Activated CD8-positive, alpha-beta T cell treated with anti-CD3 and anti-CD28 coated beads for 36 hours (primary cell): ENCODE measurements around the gene NBAS. TPM values are rescaled to one million over a fixed set of nuclear protein-coding genes. Genes with fewer than 3 reads are reported as not detected.
A peak's percentile ranks its signal among the peaks of the same experiment; 100 is the strongest.

Experiments
- ATAC-seq: fragments of 200-7000 bp; cut with Tn5 transposase; one replicate; pipeline ENCODE4 v1.10.0; 2021; ENCODE audit warnings: mild to moderate bottlenecking, moderate library complexity
- CTCF ChIA-PET: fragments of 350-600 bp; sonication (Branson Sonifier 250); formaldehyde crosslinking; loops from one replicate; lab custom pipeline; 2021; ENCODE audit warnings: antibody characterized with exemption; lab: Charles Lee
- POLR2A ChIA-PET: fragments of 350-600 bp; sonication (Branson Sonifier 250); formaldehyde crosslinking; loops from one replicate; lab custom pipeline; 2021; ENCODE audit warnings: antibody characterized with exemption; lab: Charles Lee
- DNase-seq: peaks from one replicate; pipeline ENCODE4 v3.0.0-alpha.2; 2020
- H3K27ac Mint-ChIP-seq: one replicate; pipeline ENCODE4 v1.8.0; 2021; ENCODE audit warnings: mild to moderate bottlenecking, mixed read lengths
- H3K27me3 Mint-ChIP-seq: one replicate; pipeline ENCODE4 v1.8.0; 2021; ENCODE audit warnings: mixed read lengths
- H3K36me3 Mint-ChIP-seq: one replicate; pipeline ENCODE4 v1.8.0; 2021; ENCODE audit warnings: low read depth, mixed read lengths
- H3K4me1 Mint-ChIP-seq: one replicate; pipeline ENCODE4 v1.8.0; 2021; ENCODE audit warnings: low read depth, mixed read lengths
- H3K4me3 Mint-ChIP-seq: one replicate; pipeline ENCODE4 v1.8.0; 2021; ENCODE audit warnings: mild to moderate bottlenecking, moderate library complexity, mixed read lengths
- H3K9me3 Mint-ChIP-seq: one replicate; pipeline ENCODE4 v1.8.0; 2021; ENCODE audit warnings: mixed read lengths
- intact Hi-C: fragments of 100-400 bp; cut with micrococcal nuclease; formaldehyde crosslinking; loops from one replicate; pipeline ENCODE4 v1.10.0; 2022
- total RNA-seq, 2 experiments: library from RNA; stranded (reverse); gene quantifications; one replicate each; pipeline ENCODE4 v1.2.3, GENCODE V29; 2021
- TF ChIP-seq, protein P1 (sequence below): fragments of 200-600 bp; IDR thresholded peaks from one replicate; pipeline ENCODE4 v1.8.0; 2022; ENCODE audit warnings: antibody characterized with exemption, mild to moderate bottlenecking

Gene NBAS
- total RNA-seq, 2 experiments from 2014 or later: 40.9 to 41.9 TPM

DNA sequence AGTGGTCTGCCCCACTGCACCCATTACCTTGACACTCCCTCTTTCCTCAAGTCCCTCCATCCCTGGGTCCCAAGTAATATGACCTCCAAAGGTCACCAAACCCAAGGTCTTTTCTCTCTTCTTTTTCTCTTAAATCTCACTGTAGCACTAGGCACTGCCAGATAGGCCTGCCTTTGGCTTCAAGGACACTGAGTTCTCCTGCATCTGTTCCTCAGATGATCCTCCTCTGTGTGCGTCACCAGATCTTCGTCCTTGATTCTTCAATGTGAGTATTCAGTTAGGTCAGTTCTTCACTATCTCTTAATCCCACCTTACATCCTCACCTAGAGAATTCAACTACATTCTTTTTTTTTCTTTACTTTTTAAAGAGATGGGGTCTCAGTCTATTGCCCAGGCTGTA, 249.2 kb downstream of the NBAS start:
- H3K9me3 Mint-ChIP-seq: peaks cover 2% of the 10 kb centered on the region
- TF ChIP-seq, protein P1, sequence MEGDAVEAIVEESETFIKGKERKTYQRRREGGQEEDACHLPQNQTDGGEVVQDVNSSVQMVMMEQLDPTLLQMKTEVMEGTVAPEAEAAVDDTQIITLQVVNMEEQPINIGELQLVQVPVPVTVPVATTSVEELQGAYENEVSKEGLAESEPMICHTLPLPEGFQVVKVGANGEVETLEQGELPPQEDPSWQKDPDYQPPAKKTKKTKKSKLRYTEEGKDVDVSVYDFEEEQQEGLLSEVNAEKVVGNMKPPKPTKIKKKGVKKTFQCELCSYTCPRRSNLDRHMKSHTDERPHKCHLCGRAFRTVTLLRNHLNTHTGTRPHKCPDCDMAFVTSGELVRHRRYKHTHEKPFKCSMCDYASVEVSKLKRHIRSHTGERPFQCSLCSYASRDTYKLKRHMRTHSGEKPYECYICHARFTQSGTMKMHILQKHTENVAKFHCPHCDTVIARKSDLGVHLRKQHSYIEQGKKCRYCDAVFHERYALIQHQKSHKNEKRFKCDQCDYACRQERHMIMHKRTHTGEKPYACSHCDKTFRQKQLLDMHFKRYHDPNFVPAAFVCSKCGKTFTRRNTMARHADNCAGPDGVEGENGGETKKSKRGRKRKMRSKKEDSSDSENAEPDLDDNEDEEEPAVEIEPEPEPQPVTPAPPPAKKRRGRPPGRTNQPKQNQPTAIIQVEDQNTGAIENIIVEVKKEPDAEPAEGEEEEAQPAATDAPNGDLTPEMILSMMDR: no peak
- POLR2A ChIA-PET: no interaction called here
- H3K36me3 Mint-ChIP-seq: peaks cover 55% of the 10 kb centered on the region
- H3K27ac Mint-ChIP-seq: peak overlapping the region; percentile 54
- DNase-seq: no peak
- CTCF ChIA-PET: no interaction called here
- H3K27me3 Mint-ChIP-seq: no peaks in the 10 kb centered on the region
- no peak overlapping the region for H3K4me3 Mint-ChIP-seq
- intact Hi-C loops: loop anchor here (10.0 kb wide), 1 partner anchor 137 kb away; no protein-coding TSS in a partner anchor
- H3K4me1 Mint-ChIP-seq: peaks cover 44% of the 10 kb centered on the region
- ATAC-seq: no peak

DNA sequence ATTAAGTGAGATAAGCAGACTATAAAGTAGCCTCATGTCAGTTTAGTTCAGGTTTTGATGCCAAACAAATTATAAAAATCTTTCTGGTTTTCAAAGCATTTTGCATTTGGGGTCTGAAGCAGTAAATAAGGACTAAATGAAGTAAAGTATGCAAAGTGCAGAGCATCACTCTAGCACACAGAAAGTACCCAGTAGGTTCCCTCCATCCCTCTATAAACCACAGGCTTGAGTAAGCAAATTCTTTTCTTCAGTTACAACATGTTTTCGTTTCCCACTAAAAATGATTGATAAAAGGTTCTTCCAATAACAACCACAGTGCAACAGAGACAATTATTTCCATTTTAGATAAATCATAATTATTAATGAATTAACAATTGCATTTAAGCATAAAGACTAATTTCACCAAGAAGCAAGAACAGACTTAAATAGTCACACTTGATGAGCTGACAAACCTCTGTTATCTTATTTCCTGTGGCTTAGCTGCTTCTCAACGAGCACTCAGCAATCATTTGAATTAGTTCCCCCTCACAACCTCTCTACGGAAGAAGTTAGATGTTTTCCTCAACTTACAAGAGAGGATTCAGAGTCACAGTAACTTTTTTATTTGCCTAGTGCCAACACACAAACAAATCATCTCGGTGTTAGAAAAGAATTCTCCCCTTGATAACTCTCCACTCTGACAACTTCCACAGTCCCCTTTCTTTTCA, 249.8 kb downstream of the NBAS start:
- H3K4me3 Mint-ChIP-seq: no peak overlapping the region

DNA sequence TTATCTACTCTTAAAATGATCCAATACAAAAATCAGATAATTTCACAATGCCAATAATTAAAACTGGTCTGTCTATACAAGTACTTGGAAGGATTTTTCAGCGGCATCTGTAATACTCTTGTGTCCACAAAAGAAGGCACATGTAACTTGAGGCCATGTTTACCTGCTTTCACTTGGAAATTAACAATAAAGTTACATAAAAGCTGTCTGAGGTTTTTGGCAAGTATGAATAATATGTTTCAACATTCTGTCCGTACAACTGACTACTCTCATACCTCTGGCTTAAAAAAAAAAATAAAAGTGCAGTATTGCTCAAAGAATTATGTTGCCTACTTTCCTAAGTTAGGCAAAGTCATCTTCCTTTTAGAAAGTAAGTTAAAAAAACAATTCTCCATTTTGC, 253.6 kb downstream of the NBAS start:
- intact Hi-C loops: no loop called here
- H3K4me3 Mint-ChIP-seq: no peak overlapping the region
- H3K27me3 Mint-ChIP-seq: no peaks in the 10 kb centered on the region
- peaks cover 4% of the 10 kb centered on the region for H3K9me3 Mint-ChIP-seq
- TF ChIP-seq, protein P1: no peak
- H3K36me3 Mint-ChIP-seq: peaks cover 61% of the 10 kb centered on the region
- peaks cover 22% of the 10 kb centered on the region for H3K4me1 Mint-ChIP-seq
- CTCF ChIA-PET: no interaction called here
- H3K27ac Mint-ChIP-seq: no peak overlapping the region
- POLR2A ChIA-PET: no interaction called here
- ATAC-seq (no peak), DNase-seq (no peak)

More for the DNA sequence above, 249.8 kb downstream of the NBAS start:
- POLR2A ChIA-PET: no interaction called here
- TF ChIP-seq, protein P1: no peak
- Mint-ChIP-seq H3K27ac (peak overlapping the region; percentile 54), H3K36me3 (peaks cover 55% of the 10 kb centered on the region), H3K27me3 (no peaks in the 10 kb centered on the region), H3K4me1 (peaks cover 38% of the 10 kb centered on the region), H3K9me3 (peaks cover 2% of the 10 kb centered on the region)
- CTCF ChIA-PET: no interaction called here
- ATAC-seq: peak; percentile 38
- DNase-seq: no peak
- intact Hi-C loops: loop anchor here (10.0 kb wide), 1 partner anchor 137 kb away; no protein-coding TSS in a partner anchor

DNA sequence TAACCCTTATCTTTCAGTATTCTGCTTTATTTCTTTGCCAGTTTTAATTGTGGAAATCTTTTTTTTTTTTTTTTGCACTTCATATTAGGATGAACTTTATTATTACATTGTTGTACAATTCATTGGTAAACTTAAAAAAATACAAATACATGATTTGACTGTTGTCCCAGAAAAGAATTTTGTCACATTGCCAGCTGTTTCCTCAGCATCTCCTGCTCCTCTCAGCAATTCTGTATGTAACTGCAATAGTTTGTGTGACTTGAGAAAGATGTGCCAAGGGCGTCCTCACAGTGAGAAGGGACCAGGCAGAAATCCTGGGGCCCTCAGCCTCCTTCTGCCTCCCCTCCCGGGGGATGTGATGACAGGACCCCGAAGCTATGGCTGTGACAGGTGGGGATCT, 254.4 kb downstream of the NBAS start:
- Mint-ChIP-seq H3K27ac (no peak overlapping the region), H3K4me1 (peaks cover 25% of the 10 kb centered on the region), H3K27me3 (no peaks in the 10 kb centered on the region), H3K4me3 (no peak overlapping the region), H3K36me3 (peaks cover 65% of the 10 kb centered on the region), H3K9me3 (peaks cover 4% of the 10 kb centered on the region)
- ATAC-seq (no peak), DNase-seq (no peak)
- intact Hi-C loops: no loop called here
- ChIA-PET CTCF (no interaction called here), POLR2A (no interaction called here)
- TF ChIP-seq, protein P1: no peak

DNA sequence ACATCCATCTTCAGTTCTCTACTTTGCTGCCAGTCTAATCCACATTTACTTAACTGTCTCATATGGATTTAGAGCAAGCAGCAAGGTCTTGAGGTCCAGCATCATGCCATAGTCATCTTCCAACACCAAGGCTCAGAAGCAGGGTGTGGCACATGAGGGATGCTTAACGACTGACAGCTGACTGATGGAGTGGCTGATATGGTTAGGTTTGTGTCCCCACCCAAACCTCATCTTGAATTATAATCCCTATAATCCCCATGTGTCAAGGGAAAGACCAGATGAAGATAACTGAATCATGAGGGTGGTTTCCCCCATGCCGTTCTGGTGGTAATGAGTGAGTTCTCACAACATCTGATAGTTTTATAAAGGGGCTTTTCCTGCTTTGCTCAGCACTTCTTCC, 257.3 kb downstream of the NBAS start:
- DNase-seq (no peak), ATAC-seq (no peak)
- Mint-ChIP-seq H3K27me3 (no peaks in the 10 kb centered on the region), H3K4me3 (no peak overlapping the region), H3K36me3 (peaks cover 67% of the 10 kb centered on the region), H3K9me3 (peaks cover 4% of the 10 kb centered on the region), H3K4me1 (peaks cover 31% of the 10 kb centered on the region), H3K27ac (no peak overlapping the region)
- TF ChIP-seq, protein P1: no peak
- intact Hi-C loops: no loop called here
- ChIA-PET CTCF (interaction anchor here (1.1 kb wide), 1 partner anchor 273 kb away, joined by 3 read pairs; no protein-coding TSS in a partner anchor), POLR2A (no interaction called here)
